Heart right ventricle (tissue), 16 donors: ENCODE results near the gene PPP3R1. TPM values are rescaled to one million over a fixed set of nuclear protein-coding genes. Genes with fewer than 3 reads are reported as not detected.

ENCODE experiments used
- ATAC-seq, 8 donors: fragments of 200-7000 bp; cut with Tn5 transposase; one replicate each; pipeline ENCODE4 v1.9.1; 2020; ENCODE audit warnings: mild to moderate bottlenecking in 8 of 8, moderate library complexity in 8 of 8, moderate number of reproducible peaks in 1 of 8
- DNase-seq, 2 donors: peaks; one replicate each; pipeline ENCODE4 v3.0.0-alpha.2; 2020
- H3K27ac ChIP-seq, 10 donors: fragments of 200-600 bp; sonication (generic) in 2 of 10; one replicate each; pipeline versions ENCODE4 v1.5.0 to v1.8.0; 2020 to 2022; ENCODE audit warnings: mild to moderate bottlenecking in 3 of 10
- H3K27me3 ChIP-seq, 7 donors: fragments of 200-600 bp; one replicate each; pipeline ENCODE4 v1.8.0; 2021 to 2022; ENCODE audit warnings: mild to moderate bottlenecking in 2 of 7
- H3K36me3 ChIP-seq, 9 donors: fragments of 200-600 bp; sonication (generic) in 1 of 9; one replicate each; pipeline versions ENCODE4 v1.5.0 to v1.8.0; 2020 to 2022; ENCODE audit warnings: mild to moderate bottlenecking in 2 of 9
- H3K4me1 ChIP-seq, 9 donors: fragments of 200-600 bp; sonication (generic) in 1 of 9; one replicate each; pipeline versions ENCODE4 v1.5.0 to v1.8.0; 2020 to 2022; ENCODE audit warnings: mild to moderate bottlenecking in 4 of 9
- H3K4me3 ChIP-seq, 10 donors: fragments of 200-600 bp; sonication (generic) in 2 of 10; one replicate each; pipeline versions ENCODE4 v1.5.0 to v1.8.0; 2020 to 2022; ENCODE audit warnings: mild to moderate bottlenecking in 7 of 10, moderate library complexity in 2 of 10
- H3K9me3 ChIP-seq, 11 donors: fragments of 200-600 bp in 10 of 11; sonication (generic) in 2 of 11; one replicate each; pipeline versions ENCODE4 v1.5.0 to v1.8.0; 2013 to 2022; ENCODE audit warnings: mild to moderate bottlenecking in 2 of 11, control low read depth in 1 of 11, moderate library complexity in 1 of 11
- WGBS, 2 donors: extraction: QIAGEN DNeasy Blood & Tissue Kit; methylation state at CpG; one replicate each; pipeline ENCODE4 v1.1.7; 2013; ENCODE audit warnings: inconsistent platforms in 1 of 2; 5-methylcytosine and 5-hydroxymethylcytosine counted together
- intact Hi-C, 10 donors: fragments of 100-400 bp; cut with DNase I; formaldehyde crosslinking; loops; one replicate each; pipeline versions ENCODE4 v1.11.1 to v1.14.2; 2022
- polyA plus RNA-seq, 2 donors: library from polyadenylated mRNA; stranded (reverse); fragments of 200-250 nt; gene quantifications; one replicate each; pipeline ENCODE4 v1.2.3, GENCODE V29; 2013
- total RNA-seq, 10 donors: library from RNA; stranded (reverse); fragmentation: NEBNext Ultra II Directional in 3 of 10; extraction: Animal tissue kit (Norgen Biotek cat#: 25700) in 3 of 10; gene quantifications; one replicate each; pipeline versions ENCODE4 v1.2.1 to v1.2.4, GENCODE V29; 2021 to 2023
- TF ChIP-seq, protein P1 (sequence below), 9 donors: fragments of 200-600 bp; sonication (generic) in 2 of 9; IDR thresholded peaks; one replicate each; pipeline versions ENCODE4 v1.5.0 to v1.8.0; 2021 to 2022; ENCODE audit warnings: antibody characterized with exemption in 9 of 9, mild to moderate bottlenecking in 5 of 9, moderate library complexity in 1 of 9
- donor health status: Arrhythmogenic right ventricular cardiomyopathy.
- donor health status: ischemic (EF 13 %, LVEDD 7.1; RV severe dilation, severe dysfunction).
- donor health status: healthy with polysubstance abuse.
- donor health status: DM: no; HTN: yes; CAD: no.
- donor health status: DM: no; HTN: no; CAD: no.
- donor health status: ischemic (EF 25% LVEDD 6.9; RV normal size, moderate dysfunction).
- donor health status: ischemic (EF 25% LVEDD 5.7; RV mildly dilated, moderate dysfunction).
- donor health status: healthy.
- donor health status: DM: yes; HTN: yes; CAD: no.
- donor health status: Ischemic cardiomyopathy.
- donor health status: ischemic (EF 35%, LVEDD 5.7; RV mildly dilated, moderate dysfunction).
- donor health status: nonischemic (EF 11% LVEDD 7.7; RV severe dilation, severe dysfunction).
- donor health status: DM: yes; HTN: yes; CAD: no.
- donor health status: PGD.
- donor health status: ischemic (EF 29% LVEDD 5.4; RV normal size, mild dysfunction).
- donor health status: nonischemic (EF 23%, LVEDD 6.1; RV moderate dilation, normal function).

Gene PPP3R1
- total and polyA plus RNA-seq, 12 donors: 8.4 to 46.1 (median 38.6) TPM

DNA sequence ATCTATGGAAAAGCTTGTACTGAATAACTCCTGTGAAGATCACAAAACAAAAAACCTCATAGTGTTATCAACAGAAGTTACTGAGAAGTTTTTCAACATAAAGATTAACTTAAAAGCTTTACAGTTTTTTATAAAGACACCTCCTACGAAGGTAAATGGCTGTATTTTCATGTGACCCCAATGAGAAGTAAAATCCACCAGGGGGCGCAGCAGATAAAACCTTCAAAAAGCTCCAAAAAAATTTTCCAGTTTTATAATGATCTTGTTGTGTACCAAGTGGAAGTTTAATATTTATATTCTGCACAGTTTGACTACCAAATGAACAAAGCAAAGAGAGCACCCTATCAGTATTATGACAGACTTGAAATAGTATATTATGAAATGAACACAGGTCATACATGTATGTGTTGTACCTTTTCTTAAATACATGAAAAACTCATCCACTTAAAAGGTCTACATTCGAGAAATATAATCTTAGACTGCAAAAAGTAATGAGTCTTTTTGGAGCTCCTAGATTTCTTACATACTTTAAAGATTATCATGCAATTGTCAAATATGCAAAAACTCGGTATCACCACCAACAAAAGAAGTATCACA is 56.1 kb downstream of the PPP3R1 start:
- H3K4me3 ChIP-seq: no peak overlapping the region
- TF ChIP-seq, protein P1, sequence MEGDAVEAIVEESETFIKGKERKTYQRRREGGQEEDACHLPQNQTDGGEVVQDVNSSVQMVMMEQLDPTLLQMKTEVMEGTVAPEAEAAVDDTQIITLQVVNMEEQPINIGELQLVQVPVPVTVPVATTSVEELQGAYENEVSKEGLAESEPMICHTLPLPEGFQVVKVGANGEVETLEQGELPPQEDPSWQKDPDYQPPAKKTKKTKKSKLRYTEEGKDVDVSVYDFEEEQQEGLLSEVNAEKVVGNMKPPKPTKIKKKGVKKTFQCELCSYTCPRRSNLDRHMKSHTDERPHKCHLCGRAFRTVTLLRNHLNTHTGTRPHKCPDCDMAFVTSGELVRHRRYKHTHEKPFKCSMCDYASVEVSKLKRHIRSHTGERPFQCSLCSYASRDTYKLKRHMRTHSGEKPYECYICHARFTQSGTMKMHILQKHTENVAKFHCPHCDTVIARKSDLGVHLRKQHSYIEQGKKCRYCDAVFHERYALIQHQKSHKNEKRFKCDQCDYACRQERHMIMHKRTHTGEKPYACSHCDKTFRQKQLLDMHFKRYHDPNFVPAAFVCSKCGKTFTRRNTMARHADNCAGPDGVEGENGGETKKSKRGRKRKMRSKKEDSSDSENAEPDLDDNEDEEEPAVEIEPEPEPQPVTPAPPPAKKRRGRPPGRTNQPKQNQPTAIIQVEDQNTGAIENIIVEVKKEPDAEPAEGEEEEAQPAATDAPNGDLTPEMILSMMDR (IDR thresholded peaks at IDR 0.05): peak in 8 of 9 donors; percentile 50 to 85 (median 73)
- no peaks in the 10 kb centered on the region for H3K27me3 ChIP-seq
- no peaks in the 10 kb centered on the region for H3K36me3 ChIP-seq
- H3K9me3 ChIP-seq: no peaks in the 10 kb centered on the region
- WGBS, 2 donors: 39 to 46% methylated on average over 4 of the region's 4 CpGs
- peaks cover 0 to 79% (median 25%) of the 10 kb centered on the region in 9 donors for H3K4me1 ChIP-seq
- H3K27ac ChIP-seq: no peak overlapping the region
- ATAC-seq (peak in 2 of 8 donors; percentile 23 to 52), DNase-seq (peak in 1 of 2 donors; percentile 35)
- intact Hi-C loops: loop anchor here in 9 of 10 donors (1.0 to 10.0 kb wide), 10 partner anchors 46 to 246 kb away; partner anchors contain the start of gene PPP3R1 (in 3 of the 9)

GRCh38 chr2:68195096-68195495 is 57.2 kb downstream of the PPP3R1 start:
- DNase-seq: no peak
- ATAC-seq: no peak
- Histone ChIP-seq H3K4me3 (no peak overlapping the region), H3K27me3 (no peaks in the 10 kb centered on the region), H3K36me3 (no peaks in the 10 kb centered on the region), H3K4me1 (peaks cover 0 to 80% (median 25%) of the 10 kb centered on the region in 9 donors), H3K9me3 (no peaks in the 10 kb centered on the region), H3K27ac (peak overlapping the region in 1 of 10 donors; percentile 0)
- intact Hi-C loops: loop anchor here in 9 of 10 donors (5.0 to 10.0 kb wide), 7 partner anchors 47 to 247 kb away; partner anchors contain the start of gene PPP3R1 (in 3 of the 9)
- TF ChIP-seq, protein P1 (IDR thresholded peaks at IDR 0.05): no peak

DNA sequence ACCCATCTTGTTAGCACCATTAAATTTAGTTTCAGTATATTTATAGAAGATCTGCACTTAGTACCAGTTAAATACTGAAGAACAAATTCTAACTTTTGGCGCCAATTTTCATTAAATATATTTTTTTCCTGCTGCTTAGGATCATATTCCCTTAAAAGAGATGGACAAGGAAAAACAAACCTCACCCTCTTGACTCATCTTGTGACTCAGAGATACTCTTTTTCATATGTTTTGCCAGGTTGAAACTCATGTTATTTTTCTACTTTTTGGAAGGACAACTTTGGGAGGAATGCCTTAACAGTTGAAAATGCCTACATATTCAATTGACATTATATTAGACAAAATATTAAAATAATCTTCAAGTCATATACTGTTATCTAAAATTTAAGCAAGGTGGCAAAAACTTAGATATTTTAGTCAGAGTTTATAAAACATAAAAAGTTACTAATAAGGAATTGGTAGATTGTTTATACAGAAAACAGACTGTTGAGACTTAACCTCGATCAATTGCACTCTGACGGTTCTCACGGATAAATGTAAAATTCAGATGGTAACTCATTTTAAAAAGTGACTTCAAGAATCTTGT is 58.5 kb downstream of the PPP3R1 start:
- no peaks in the 10 kb centered on the region for H3K36me3 ChIP-seq
- DNase-seq (no peak), ATAC-seq (no peak)
- no peak overlapping the region for H3K27ac ChIP-seq
- H3K4me3 ChIP-seq: no peak overlapping the region
- TF ChIP-seq, protein P1 (IDR thresholded peaks at IDR 0.05): no peak
- H3K4me1 ChIP-seq: peaks cover 0 to 85% (median 27%) of the 10 kb centered on the region in 9 donors
- intact Hi-C loops: loop anchor here in 7 of 10 donors (5.0 to 10.0 kb wide), 5 partner anchors 51 to 248 kb away; no protein-coding TSS in a partner anchor
- no peaks in the 10 kb centered on the region for H3K27me3 ChIP-seq
- no peaks in the 10 kb centered on the region for H3K9me3 ChIP-seq
- 91 to 92% methylated on average over 4 of the region's 4 CpGs for WGBS, 2 donors

DNA sequence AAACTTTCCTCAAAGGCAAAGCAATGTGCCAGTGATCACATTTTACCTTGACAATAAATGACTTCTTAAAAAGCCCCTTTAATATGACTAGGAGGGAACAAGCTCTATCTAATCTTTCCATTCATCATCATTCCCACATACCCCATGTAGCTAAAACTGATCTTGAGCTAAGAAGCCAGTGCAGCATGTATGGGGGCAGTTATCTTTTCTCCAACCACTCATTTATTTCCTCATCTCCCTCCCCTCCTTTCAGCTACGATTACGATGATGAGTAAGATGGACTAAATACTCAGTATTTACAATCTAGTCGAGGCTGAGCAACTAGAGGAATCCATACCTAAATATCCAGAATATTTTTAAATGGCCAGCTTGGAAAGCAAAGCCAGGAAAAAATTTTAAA is 59.2 kb downstream of the PPP3R1 start:
- ATAC-seq: no peak
- H3K9me3 ChIP-seq: no peaks in the 10 kb centered on the region
- H3K4me3 ChIP-seq: no peak overlapping the region
- H3K4me1 ChIP-seq: peaks cover 0 to 91% (median 31%) of the 10 kb centered on the region in 9 donors
- no peaks in the 10 kb centered on the region for H3K36me3 ChIP-seq
- TF ChIP-seq, protein P1 (IDR thresholded peaks at IDR 0.05): no peak
- 70 to 71% methylated on average over 3 of the region's 3 CpGs for WGBS, 2 donors
- no peak overlapping the region for H3K27ac ChIP-seq
- intact Hi-C loops: loop anchor here in 7 of 10 donors (5.0 to 10.0 kb wide), 5 partner anchors 52 to 249 kb away; no protein-coding TSS in a partner anchor
- H3K27me3 ChIP-seq: no peaks in the 10 kb centered on the region
- no peak for DNase-seq
